ENCODE data around the gene MMP23B.
A peak's percentile ranks its signal among the peaks of the same experiment; 100 is the strongest.

Gene MMP23B

DNA sequence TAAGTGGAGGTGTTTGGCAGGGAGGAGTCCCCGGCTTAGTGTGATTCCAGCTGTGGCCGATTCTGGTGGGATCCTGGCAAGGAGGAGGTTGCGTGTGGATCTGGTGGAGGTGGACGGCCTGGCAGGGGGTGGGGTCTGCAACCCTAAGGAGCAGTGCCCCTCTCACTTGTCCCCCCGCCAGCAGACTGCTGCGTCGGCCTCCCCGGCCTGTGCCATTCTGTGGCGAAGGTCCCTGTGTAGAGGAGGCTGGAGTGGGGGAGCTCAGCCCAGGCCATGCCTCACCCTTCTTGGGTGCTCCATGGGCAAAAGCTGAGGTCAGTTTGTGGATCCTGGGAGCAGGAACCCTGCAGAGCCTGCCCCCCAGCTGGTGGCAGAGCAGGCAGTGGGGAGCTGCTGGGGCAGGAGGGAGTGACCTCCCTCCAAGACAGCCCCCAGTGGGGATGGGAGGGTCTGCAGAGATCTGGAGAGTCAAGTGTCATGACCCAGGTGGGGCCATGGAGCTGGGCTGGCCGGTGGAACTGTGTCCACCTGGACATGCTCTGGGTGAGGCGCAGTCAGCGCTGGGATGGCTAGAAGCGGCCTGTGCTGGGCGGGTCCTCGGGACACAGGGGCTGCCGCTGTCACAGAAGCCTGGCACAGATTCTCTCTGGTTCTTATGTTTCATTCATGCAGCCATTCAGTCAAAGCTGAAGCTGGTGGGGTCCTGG, 11.4 kb upstream of the MMP23B start:
- no peak for DNase-seq (ENCODE audit: low read depth in 2 of 2)

GRCh38 chr1:1621173-1622009, 10.6 kb upstream of the MMP23B start:
- no peak for DNase-seq (ENCODE audit: low read depth in 2 of 2)

DNA sequence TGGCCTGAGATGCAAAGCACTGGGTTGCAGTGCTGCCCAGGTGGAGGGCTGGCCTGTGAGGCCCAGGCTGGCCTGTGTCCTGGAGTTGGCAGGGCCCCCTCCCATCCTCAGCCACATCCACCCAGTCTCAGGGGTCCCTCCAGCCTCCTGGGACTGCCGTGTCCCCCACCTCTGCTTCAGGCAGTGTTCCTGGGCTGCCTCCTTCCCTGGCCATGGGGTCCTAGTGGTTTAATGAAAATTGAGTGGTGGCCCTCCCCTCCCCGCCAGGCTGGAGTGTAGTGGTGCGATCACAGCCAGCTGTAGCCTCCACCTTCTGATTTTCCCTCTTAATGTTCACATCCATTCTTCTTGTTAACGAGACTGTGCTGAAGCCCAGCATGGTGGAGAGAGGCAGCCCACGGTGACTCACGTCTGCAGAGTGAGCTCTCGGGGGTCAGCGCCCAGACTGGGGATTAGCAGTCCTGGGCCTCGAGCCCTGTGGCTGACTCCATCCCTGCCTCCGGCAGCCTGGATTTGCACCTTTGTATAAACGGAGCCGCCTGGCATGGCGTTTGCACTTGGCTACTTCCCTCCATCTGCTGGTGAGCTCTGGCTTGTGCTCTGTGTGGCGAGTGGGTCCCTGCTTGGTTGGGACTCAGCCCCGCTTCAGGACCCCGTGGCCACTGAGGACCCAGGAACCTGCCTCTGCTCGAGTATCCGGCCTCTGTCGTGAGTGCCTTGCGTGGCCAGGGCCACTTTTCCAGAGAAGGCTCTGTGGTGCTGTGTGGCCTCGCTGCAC, 9.8 kb upstream of the MMP23B start:
- no peak for DNase-seq (ENCODE audit: low read depth in 2 of 2)

DNA sequence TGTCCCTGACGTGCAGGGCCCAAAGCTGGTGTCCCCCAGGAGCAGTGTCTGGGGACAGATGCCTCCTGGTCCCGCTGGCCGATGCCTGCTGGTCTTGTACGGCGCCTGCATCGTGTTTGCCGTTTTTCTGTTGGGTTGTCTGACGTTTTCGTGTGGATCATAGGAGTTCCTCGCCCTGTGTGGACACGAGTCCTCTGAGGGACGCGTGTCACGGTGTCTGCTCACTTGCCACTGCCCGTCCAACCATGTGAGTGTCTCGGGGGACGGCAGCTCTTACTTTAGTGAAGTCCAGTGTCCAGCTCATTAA, 9.2 kb upstream of the MMP23B start:
- DNase-seq (ENCODE audit: low read depth in 2 of 2): no peak

DNA sequence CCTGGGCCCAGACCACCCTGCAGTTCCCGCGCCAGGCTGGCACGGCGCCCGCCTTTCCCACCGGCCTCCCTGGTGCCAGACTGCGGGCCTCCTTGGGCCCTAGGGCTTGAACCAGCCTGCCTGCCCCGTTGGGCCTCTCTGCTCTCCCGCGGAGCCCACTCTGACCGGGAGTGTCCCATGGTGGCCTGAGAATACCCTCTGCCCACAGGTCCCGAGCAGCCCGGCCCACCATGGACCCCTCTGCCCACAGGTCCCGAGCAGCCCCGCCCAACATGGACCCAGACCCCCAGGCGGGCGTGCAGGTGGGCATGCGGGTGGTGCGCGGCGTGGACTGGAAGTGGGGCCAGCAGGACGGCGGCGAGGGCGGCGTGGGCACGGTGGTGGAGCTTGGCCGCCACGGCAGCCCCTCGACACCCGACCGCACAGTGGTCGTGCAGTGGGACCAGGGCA, 8.8 kb upstream of the MMP23B start:
- no peak for DNase-seq (ENCODE audit: low read depth in 2 of 2)

DNA sequence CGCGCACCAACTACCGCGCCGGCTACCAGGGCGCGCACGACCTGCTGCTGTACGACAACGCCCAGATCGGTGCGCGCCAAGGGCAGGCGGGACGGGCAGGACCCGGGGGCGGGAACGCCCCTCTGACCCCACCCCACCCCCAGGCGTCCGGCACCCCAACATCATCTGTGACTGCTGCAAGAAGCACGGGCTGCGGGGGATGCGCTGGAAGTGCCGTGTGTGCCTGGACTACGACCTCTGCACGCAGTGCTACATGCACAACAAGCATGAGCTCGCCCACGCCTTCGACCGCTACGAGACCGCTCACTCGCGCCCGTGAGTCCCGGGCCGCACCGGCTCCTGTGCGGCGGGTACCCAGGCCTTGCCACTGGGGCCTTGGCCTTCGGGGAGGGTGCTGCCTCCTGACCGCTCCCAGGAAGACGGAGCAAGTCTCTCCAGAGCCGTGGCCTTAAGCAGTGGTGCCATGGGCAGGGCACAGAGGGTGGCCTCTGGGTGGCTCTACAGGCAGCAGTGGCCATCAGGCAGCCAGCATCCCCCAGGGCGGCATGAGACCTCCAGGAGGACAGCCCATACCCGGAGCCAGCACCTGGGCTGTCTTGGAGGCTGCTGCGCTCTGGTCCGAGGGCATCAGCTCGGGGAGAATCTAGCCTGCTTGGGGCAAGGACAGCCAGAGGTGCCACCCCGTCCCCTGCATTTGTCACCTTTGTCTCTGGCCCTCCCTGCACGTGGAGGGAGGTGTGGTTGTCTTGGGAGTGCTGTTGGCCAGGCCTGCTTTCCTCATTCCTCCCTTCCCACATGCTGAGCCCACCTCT, 8.1 kb upstream of the MMP23B start:
- DNase-seq (ENCODE audit: low read depth in 2 of 2): no peak

- no peak for DNase-seq (ENCODE audit: low read depth in 2 of 2)
These were observed 7.2 kb upstream of the MMP23B start for GRCh38 chr1:1624443-1625403.

GRCh38 chr1:1625404-1625775, 6.6 kb upstream of the MMP23B start:
- DNase-seq (ENCODE audit: low read depth in 2 of 2): no peak

DNA sequence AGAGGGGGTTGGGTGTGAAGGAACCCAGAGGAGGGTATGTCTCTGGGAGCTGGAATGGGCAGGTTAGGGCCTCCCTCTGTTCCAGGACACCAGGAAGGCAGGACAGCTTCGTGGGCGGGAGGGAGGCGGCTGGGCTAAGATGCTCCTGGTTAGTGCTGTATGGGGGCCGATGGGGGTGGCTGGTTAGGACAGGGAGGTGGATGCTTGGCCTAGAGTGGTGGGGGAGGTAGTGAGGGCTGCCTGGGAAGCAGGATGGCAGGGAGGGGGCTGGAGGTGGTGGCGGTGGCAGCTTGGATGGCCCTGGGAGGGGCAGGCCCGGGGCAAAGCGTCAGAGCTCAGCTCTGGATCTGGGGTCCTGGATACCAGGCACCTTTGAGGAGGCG, 6.2 kb upstream of the MMP23B start:
- DNase-seq (ENCODE audit: low read depth in 2 of 2): no peak

DNA sequence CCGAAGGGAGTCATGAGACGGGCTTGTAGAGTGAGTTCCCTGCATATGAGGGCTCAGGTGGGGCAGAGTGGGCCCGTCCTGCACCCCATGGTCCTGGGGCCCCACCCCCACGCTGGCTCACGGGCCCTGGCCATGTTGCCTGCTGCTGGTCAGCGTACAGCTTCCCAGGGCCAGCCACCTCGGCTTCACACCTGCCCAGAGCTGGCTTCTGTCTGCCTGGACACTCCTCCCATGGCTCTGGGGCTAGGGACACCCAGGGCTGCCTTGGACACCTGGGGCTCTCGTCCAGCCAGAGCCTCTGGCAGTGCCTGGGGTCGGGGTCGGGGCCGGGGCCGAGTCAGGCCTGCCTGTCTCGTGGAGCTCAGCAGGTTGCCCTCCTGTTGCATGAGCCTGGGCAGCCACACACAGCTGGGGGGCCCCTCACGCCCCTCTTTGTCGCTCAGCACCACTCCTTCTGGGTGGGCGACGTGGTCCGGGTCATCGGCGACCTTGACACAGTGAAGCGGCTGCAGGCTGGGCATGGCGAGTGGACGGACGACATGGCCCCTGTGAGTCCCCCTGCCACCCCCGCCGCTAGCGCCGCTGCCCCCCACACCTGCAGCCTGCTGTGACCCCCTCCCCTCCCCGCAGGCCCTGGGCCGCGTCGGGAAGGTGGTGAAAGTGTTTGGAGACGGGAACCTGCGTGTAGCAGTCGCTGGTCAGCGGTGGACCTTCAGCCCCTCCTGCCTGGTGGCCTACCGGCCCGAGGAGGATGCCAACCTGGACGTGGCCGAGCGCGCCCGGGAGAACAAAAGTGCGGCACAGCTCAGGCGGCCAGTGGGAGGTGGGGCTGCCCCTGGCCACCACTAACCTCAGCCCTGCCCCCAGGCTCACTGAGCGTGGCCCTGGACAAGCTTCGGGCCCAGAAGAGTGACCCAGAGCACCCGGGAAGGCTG, 5.5 kb upstream of the MMP23B start:
- DNase-seq (ENCODE audit: low read depth in 2 of 2): no peak

DNA sequence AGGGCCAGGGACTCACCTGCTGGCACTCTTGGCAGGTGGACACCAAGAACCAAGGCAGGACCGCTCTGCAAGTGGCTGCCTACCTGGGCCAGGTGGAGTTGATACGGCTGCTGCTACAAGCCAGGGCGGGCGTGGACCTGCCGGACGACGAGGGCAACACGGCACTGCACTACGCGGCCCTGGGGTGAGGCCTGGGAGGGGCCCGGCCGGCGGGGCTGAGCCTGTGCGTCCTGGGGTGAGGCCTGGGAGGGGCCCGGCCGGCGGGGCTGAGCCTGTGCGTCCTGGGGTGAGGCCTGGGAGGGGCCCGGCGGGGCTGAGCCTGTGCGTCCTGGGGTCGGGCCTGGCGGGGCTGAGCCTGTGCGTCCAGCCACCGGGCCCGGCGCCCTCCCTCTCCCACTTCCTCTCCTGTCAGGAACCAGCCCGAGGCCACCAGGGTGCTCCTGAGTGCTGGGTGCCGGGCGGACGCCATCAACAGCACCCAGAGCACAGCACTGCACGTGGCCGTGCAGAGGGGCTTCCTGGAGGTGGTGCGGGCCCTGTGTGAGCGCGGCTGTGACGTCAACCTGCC, 4.6 kb upstream of the MMP23B start:
- no peak for DNase-seq (ENCODE audit: low read depth in 2 of 2)

DNA sequence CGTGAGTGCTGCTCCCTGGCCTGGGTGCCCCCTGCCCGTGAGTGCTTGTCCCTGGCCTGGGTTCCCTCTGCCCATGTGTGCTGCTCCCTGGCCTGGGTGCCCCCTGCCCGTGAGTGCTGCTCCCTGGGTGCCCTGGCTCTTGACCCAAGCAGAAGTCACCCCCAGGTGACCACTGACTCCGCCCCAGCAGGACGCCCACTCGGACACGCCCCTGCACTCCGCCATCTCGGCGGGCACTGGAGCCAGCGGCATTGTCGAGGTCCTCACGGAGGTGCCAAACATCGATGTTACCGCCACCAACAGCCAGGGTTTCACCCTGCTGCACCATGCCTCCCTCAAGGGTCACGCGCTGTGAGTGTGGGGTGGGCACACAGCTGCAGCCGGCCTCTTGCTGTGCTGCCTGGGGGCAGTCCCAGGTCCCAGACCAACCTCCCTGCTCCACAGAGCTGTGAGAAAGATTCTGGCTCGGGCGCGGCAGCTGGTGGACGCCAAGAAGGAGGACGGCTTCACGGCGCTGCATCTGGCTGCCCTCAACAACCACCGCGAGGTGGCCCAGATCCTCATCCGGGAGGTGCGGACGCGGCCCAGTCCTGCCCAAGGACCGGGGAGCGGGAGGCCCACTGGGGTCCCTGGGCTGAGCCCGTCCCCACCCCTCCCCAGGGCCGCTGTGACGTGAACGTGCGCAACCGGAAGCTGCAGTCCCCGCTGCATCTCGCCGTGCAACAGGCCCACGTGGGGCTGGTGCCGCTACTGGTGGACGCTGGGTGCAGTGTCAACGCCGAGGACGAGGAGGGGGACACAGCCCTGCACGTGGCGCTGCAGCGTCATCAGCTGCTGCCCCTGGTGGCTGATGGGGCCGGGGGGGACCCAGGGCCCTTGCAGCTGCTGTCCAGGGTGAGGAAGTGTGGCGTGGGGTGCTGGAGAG, 3.9 kb upstream of the MMP23B start:
- no peak for DNase-seq (ENCODE audit: low read depth in 2 of 2)

GRCh38 chr1:1628754-1629429, 3.1 kb upstream of the MMP23B start:
- no peak for DNase-seq (ENCODE audit: low read depth in 2 of 2)

DNA sequence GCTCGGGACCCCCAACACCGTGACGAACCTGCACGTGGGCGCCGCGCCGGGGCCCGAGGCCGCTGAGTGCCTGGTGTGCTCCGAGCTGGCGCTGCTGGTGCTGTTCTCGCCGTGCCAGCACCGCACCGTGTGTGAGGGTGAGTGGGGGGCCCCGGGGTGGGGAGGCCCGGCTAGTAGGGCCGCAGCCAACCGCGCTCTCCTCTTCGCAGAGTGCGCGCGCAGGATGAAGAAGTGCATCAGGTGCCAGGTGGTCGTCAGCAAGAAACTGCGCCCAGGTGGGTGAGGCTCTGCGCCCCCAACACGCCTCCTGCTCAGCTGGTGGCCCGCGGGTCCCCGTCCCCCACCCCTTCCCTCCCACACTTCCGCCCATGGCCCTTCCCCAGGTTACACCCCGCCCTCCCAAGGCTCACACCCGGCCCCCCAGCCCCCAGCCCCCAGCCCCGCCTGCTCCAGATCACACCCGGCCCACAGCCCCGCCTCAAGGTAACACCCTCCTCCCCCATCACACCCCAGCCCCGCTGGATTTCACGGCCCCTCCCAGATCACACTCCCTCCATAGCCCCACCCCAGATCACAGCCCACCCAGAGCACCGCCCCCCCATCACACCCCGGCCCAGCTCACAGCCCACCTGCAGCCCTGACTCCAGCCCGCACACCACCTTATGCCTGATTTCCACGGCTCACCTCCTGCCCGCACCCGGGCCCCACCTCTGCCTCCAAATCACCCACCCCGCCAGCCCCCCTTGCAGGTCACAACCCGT, 2.4 kb upstream of the MMP23B start:
- no peak for DNase-seq (ENCODE audit: low read depth in 2 of 2)

DNA sequence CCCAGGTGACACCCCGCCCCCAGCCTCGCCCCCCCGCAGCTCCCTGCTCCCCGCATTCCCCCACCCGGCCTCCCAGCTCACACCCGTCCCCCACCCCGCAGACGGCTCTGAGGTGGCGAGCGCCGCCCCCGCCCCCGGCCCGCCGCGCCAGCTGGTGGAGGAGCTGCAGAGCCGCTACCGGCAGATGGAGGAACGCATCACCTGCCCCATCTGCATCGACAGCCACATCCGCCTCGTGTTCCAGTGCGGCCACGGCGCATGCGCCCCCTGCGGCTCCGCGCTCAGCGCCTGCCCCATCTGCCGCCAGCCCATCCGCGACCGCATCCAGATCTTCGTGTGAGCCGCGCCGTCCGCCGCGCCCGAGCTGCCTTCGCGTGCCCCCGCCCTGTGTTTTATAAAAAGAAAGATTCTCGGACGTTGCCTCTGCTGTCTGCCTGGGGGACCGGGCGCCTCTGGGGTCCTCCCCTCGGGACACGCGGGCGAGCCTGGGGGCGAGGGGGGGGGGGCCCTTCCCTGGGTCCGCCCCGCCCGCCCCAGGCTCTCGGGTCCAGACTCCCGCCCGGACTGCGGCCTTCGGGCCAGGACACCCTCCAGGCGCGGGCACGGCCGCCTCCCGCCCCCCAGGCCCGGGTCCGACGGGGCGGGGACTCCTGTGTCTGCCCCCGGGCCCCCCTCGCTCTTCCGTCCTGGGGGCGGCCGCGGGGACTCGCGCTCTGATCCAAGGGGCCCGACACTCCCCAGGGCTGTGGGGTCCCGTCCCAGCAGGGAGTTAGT, 1.6 kb upstream of the MMP23B start:
- peak; percentile 45 to 49 for DNase-seq (ENCODE audit: low read depth in 2 of 2)

Data from fibroblast of skin of left quadriceps (primary cell).